Mesendoderm (in vitro differentiated cells): ENCODE measurements around the gene ZFHX2.

Experiments used
- DNase-seq: peaks from one replicate; pipeline ENCODE4 v3.0.0; 2013
- H2AK5ac ChIP-seq: 2 replicates; pipeline ENCODE4 v1.6.1; 2013; ENCODE audit warnings: low read length, inconsistent platforms
- H2BK120ac ChIP-seq: 2 replicates; pipeline ENCODE4 v1.6.1; 2013; ENCODE audit warnings: low read depth, mild to moderate bottlenecking, low read length, moderate library complexity, mixed read lengths
- H2BK15ac ChIP-seq: replicated peaks from 2 replicates; pipeline ENCODE4 v1.6.1; 2013; ENCODE audit warnings: low read depth, mild to moderate bottlenecking, moderate library complexity
- H2BK5ac ChIP-seq: 2 replicates; pipeline ENCODE4 v1.6.1; 2013; ENCODE audit warnings: low read length, inconsistent platforms
- H3K18ac ChIP-seq: 2 replicates; pipeline ENCODE4 v1.6.1; 2013; ENCODE audit warnings: mild to moderate bottlenecking, low read length, mixed read lengths
- H3K23ac ChIP-seq: one replicate; pipeline ENCODE4 v1.6.1; 2013; ENCODE audit warnings: low read length
- H3K27ac ChIP-seq: 2 replicates; pipeline ENCODE4 v1.5.1; 2013; ENCODE audit warnings: low read depth, mild to moderate bottlenecking, inconsistent platforms, low read length, moderate library complexity
- H3K27me3 ChIP-seq: 2 replicates; pipeline ENCODE4 v1.6.1; 2013; ENCODE audit warnings: low read length, control low read depth, mild to moderate bottlenecking, inconsistent platforms; ENCODE audit not compliant: insufficient read depth, poor library complexity
- H3K36me3 ChIP-seq: 2 replicates; pipeline ENCODE4 v1.6.1; 2013; ENCODE audit warnings: low read length, inconsistent platforms; ENCODE audit not compliant: control insufficient read depth, insufficient read depth
- H3K4ac ChIP-seq: one replicate; pipeline ENCODE4 v1.6.1; 2013; ENCODE audit warnings: low read depth, mild to moderate bottlenecking, low read length, moderate library complexity
- H3K4me1 ChIP-seq: 2 replicates; pipeline ENCODE4 v1.6.1; 2013; ENCODE audit warnings: low read depth, low read length, inconsistent platforms; ENCODE audit not compliant: control insufficient read depth
- H3K4me2 ChIP-seq: 2 replicates; pipeline ENCODE4 v1.6.1; 2013; ENCODE audit warnings: low read length
- H3K4me3 ChIP-seq: 2 replicates; pipeline ENCODE4 v1.5.1; 2013; ENCODE audit warnings: mild to moderate bottlenecking, low read length
- H3K56ac ChIP-seq: one replicate; pipeline ENCODE4 v1.6.1; 2013; ENCODE audit warnings: low read length
- H3K79me1 ChIP-seq: 2 replicates; pipeline ENCODE4 v1.6.1; 2013; ENCODE audit warnings: low read length, inconsistent platforms
- H3K79me2 ChIP-seq: 2 replicates; pipeline ENCODE4 v1.6.1; 2013; ENCODE audit warnings: mild to moderate bottlenecking, low read length; ENCODE audit not compliant: control insufficient read depth, insufficient read depth
- H3K9ac ChIP-seq: 2 replicates; pipeline ENCODE4 v1.6.1; 2013; ENCODE audit warnings: low read length, inconsistent platforms
- H4K5ac ChIP-seq: one replicate; pipeline ENCODE4 v1.6.1; 2013; ENCODE audit warnings: low read length
- H4K8ac ChIP-seq: one replicate; pipeline ENCODE4 v1.6.1; 2013; ENCODE audit warnings: low read depth, mild to moderate bottlenecking, control low read depth, low read length, moderate library complexity
- WGBS: extraction: QIAGEN DNeasy Blood & Tissue Kit; methylation state at CpG from one replicate; pipeline ENCODE4 v1.1.7; 2013; ENCODE audit warnings: low lambda C conversion rate, missing lambda C conversion rate; ENCODE audit not compliant: insufficient coverage; ENCODE audit errors: extremely low coverage; 5-methylcytosine and 5-hydroxymethylcytosine counted together

ZFHX2 gene

DNA sequence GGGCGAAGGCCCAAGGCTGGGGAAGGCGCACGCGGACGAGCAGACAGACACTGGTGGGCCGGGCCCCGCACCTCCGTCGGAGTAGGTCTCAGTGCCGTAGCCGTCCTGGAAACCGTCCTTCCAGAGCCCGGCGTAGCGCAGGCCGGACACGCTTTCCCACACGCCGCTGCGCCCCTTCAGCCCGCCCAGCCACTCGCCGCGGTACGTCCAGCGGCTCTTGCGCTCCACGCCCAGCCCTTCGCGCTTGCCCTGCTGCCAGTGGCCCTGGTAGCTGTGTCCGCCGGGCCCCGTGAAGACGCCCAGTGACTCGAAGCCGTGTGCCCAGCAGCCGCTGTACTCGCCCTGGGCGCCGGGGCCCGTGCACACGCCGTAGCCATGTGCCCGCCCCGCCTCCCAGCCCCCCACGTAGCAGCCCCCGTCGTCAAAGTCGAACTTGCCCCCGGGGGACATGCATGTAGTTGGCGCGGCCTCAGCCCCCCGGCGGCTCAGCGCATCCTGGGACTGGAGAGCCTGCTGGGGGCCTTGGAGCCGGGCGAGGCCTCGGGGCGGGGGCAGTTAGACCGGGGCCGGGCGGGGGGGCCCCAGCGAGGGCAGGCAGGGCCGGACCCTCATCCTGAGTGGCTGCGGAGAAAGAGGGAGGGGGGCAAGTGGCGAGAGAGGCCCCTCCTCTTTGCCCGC, 25.6 kb upstream of the ZFHX2 start:
- H3K79me2 ChIP-seq, result no peaks in the 10 kb centered on the region
- H3K9ac ChIP-seq, result peak overlapping the region; percentile 54
- H4K8ac ChIP-seq, result no peak overlapping the region
- H3K4me1 ChIP-seq, result no peaks in the 10 kb centered on the region
- H2BK15ac ChIP-seq, result no peak overlapping the region
- peaks cover 11% of the 10 kb centered on the region for H3K27me3 ChIP-seq
- WGBS, result no CpG with 5 or more reads among the region's 67 CpGs
- no peak overlapping the region for H3K23ac ChIP-seq
- H2AK5ac ChIP-seq, result no peak overlapping the region
- H3K4me2 ChIP-seq, result peak overlapping the region; percentile 36
- no peak overlapping the region for H4K5ac ChIP-seq
- H3K27ac ChIP-seq, result no peak overlapping the region
- H3K4ac ChIP-seq, result no peak overlapping the region
- peak overlapping the region; percentile 76 for H3K56ac ChIP-seq
- no peaks in the 10 kb centered on the region for H3K79me1 ChIP-seq
- peak; percentile 46 for DNase-seq
- no peak overlapping the region for H2BK5ac ChIP-seq
- no peak overlapping the region for H3K18ac ChIP-seq
- H2BK120ac ChIP-seq, result no peak overlapping the region
- H3K4me3 ChIP-seq, result no peak overlapping the region
- H3K36me3 ChIP-seq, result no peaks in the 10 kb centered on the region

GRCh38 chr14:23573384-23574015, 21.9 kb upstream of the ZFHX2 start:
- Histone ChIP-seq H3K79me1 (no peaks in the 10 kb centered on the region), H3K4me1 (peaks cover 2% of the 10 kb centered on the region), H2AK5ac (no peak overlapping the region), H3K79me2 (no peaks in the 10 kb centered on the region), H3K4me3 (no peak overlapping the region), H2BK15ac (no peak overlapping the region), H3K56ac (no peak overlapping the region), H3K18ac (no peak overlapping the region), H3K4me2 (no peak overlapping the region), H3K23ac (no peak overlapping the region), H3K36me3 (no peaks in the 10 kb centered on the region), H3K4ac (no peak overlapping the region), H3K9ac (no peak overlapping the region), H4K8ac (no peak overlapping the region), H4K5ac (no peak overlapping the region), H3K27me3 (peaks cover 11% of the 10 kb centered on the region), H3K27ac (no peak overlapping the region), H2BK120ac (no peak overlapping the region), H2BK5ac (no peak overlapping the region)
- no peak for DNase-seq
- no CpG with 5 or more reads among the region's 5 CpGs for WGBS

GRCh38 chr14:23572836-23573235, 21.3 kb upstream of the ZFHX2 start:
- Histone ChIP-seq H3K18ac (no peak overlapping the region), H3K9ac (no peak overlapping the region), H4K8ac (no peak overlapping the region), H3K4ac (no peak overlapping the region), H3K4me1 (peaks cover 3% of the 10 kb centered on the region), H3K27me3 (peaks cover 11% of the 10 kb centered on the region), H3K36me3 (no peaks in the 10 kb centered on the region), H3K56ac (peak overlapping the region; percentile 15), H3K23ac (peak overlapping the region; percentile 7), H2AK5ac (no peak overlapping the region), H3K79me1 (no peaks in the 10 kb centered on the region), H3K79me2 (no peaks in the 10 kb centered on the region), H2BK15ac (no peak overlapping the region), H3K4me2 (no peak overlapping the region), H3K4me3 (no peak overlapping the region), H2BK5ac (no peak overlapping the region), H2BK120ac (no peak overlapping the region), H3K27ac (no peak overlapping the region), H4K5ac (no peak overlapping the region)
- DNase-seq, result no peak
- no CpG with 5 or more reads among the region's 4 CpGs for WGBS

DNA sequence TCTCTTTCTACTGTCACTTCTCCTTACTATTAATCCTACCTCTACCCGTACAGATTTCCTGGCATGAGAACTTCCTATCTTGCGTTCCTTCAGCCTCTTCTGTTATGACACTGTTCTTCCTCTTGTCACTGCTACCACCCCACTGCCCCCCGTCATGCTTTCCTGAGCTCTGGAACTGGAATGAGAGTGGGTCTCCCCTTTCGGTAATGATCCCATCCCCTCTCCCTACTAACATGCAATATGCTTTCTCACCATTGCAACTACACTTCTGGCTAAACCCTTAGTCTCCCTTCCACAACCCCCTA, 20.9 kb upstream of the ZFHX2 start:
- no peak overlapping the region for H2BK5ac ChIP-seq
- H3K56ac ChIP-seq, result peak overlapping the region; percentile 15
- DNase-seq, result no peak
- no CpG with 5 or more reads among the region's 4 CpGs for WGBS
- no peak overlapping the region for H3K9ac ChIP-seq
- H3K36me3 ChIP-seq, result no peaks in the 10 kb centered on the region
- H3K79me2 ChIP-seq, result no peaks in the 10 kb centered on the region
- no peak overlapping the region for H3K18ac ChIP-seq
- no peak overlapping the region for H3K4me3 ChIP-seq
- no peak overlapping the region for H3K4me2 ChIP-seq
- H3K79me1 ChIP-seq, result no peaks in the 10 kb centered on the region
- peak overlapping the region; percentile 7 for H3K23ac ChIP-seq
- no peak overlapping the region for H2BK15ac ChIP-seq
- no peak overlapping the region for H2AK5ac ChIP-seq
- no peak overlapping the region for H3K27ac ChIP-seq
- H3K4ac ChIP-seq, result no peak overlapping the region
- H3K27me3 ChIP-seq, result peaks cover 7% of the 10 kb centered on the region
- no peak overlapping the region for H4K8ac ChIP-seq
- peaks cover 3% of the 10 kb centered on the region for H3K4me1 ChIP-seq
- no peak overlapping the region for H2BK120ac ChIP-seq
- H4K5ac ChIP-seq, result no peak overlapping the region

- no peak overlapping the region for H3K4ac ChIP-seq
- H3K4me2 ChIP-seq, result no peak overlapping the region
- no peaks in the 10 kb centered on the region for H3K79me1 ChIP-seq
- no peak overlapping the region for H3K4me3 ChIP-seq
- peaks cover 3% of the 10 kb centered on the region for H3K4me1 ChIP-seq
- no peak overlapping the region for H4K8ac ChIP-seq
- no peaks in the 10 kb centered on the region for H3K79me2 ChIP-seq
- no peak overlapping the region for H3K18ac ChIP-seq
- no peaks in the 10 kb centered on the region for H3K36me3 ChIP-seq
- no peak overlapping the region for H3K27ac ChIP-seq
- WGBS, result no CpG with 5 or more reads among the region's 14 CpGs
- H4K5ac ChIP-seq, result no peak overlapping the region
- H3K56ac ChIP-seq, result peak overlapping the region; percentile 36
- H3K9ac ChIP-seq, result no peak overlapping the region
- no peak overlapping the region for H2BK15ac ChIP-seq
- no peak overlapping the region for H2BK120ac ChIP-seq
- no peak overlapping the region for H2BK5ac ChIP-seq
- no peak for DNase-seq
- no peak overlapping the region for H2AK5ac ChIP-seq
- no peak overlapping the region for H3K23ac ChIP-seq
- H3K27me3 ChIP-seq, result peaks cover 6% of the 10 kb centered on the region
Measured at GRCh38 chr14:23571701-23572523, 20.3 kb upstream of the ZFHX2 start.
